GM19467 (cell line): ENCODE data around the gene REX1BD.
"Not testable (repeated sequence)": the region's sequence is repeated elsewhere in the genome, so short reads cannot be mapped to it uniquely, and the experiment has no call there.

Source experiments
- ATAC-seq: cut with Tn5 transposase; IDR thresholded peaks from one replicate; pipeline ENCODE4 v1.9.1; 2021; ENCODE audit warnings: mild to moderate bottlenecking, moderate library complexity; ENCODE audit not compliant: unreplicated experiment

REX1BD gene

GRCh38 chr19:18588611-18589379 is at the start of gene REX1BD:
Gene REX1BD (plus strand): TSS chr19:18588798. CDS start chr19:18588802, 4 bp downstream.
- ATAC-seq = peak; percentile 74

GRCh38 chr19:18539372-18539771 is 49.2 kb upstream of the REX1BD start:
- no peak for ATAC-seq

- not testable (repeated sequence) for ATAC-seq
Measured at GRCh38 chr19:18540200-18540599, 48.4 kb upstream of the REX1BD start.

GRCh38 chr19:18541258-18541991 is 47.2 kb upstream of the REX1BD start:
- ATAC-seq = no peak

GRCh38 chr19:18541992-18542940 is 46.3 kb upstream of the REX1BD start:
- ATAC-seq = no peak

- ATAC-seq = peak; percentile 92
Measured at GRCh38 chr19:18542941-18543813, 45.4 kb upstream of the REX1BD start, which contains the start of gene FKBP8. Gene FKBP8 (minus strand): TSS chr19:18543573. CDS start chr19:18541970, 1,603 bp downstream.

GRCh38 chr19:18543814-18544475 is 44.7 kb upstream of the REX1BD start:
- no peak for ATAC-seq

- no peak for ATAC-seq
Measured at GRCh38 chr19:18551631-18552030, 37.0 kb upstream of the REX1BD start.

- peak; percentile 88 for ATAC-seq
Measured at GRCh38 chr19:18557411-18558201, 31.0 kb upstream of the REX1BD start, which contains the start of gene KXD1. Gene KXD1 (plus strand): TSS chr19:18557870. CDS start chr19:18562057, 4,187 bp downstream.

- no peak for ATAC-seq
Measured at GRCh38 chr19:18558202-18558555, 30.4 kb upstream of the REX1BD start.

- no peak for ATAC-seq
Measured at GRCh38 chr19:18558604-18559003, 30.0 kb upstream of the REX1BD start.

GRCh38 chr19:18559685-18560084 is 28.9 kb upstream of the REX1BD start:
- no peak for ATAC-seq

- ATAC-seq = no peak
Measured at GRCh38 chr19:18562086-18562485, 26.5 kb upstream of the REX1BD start.

GRCh38 chr19:18566953-18567352 is 21.6 kb upstream of the REX1BD start:
- no peak for ATAC-seq

- ATAC-seq = no peak
Measured at GRCh38 chr19:18568367-18568766, 20.2 kb upstream of the REX1BD start.

- ATAC-seq = peak; percentile 87
Measured at GRCh38 chr19:18571564-18572344, 16.8 kb upstream of the REX1BD start, which contains the start of gene UBA52. Gene UBA52 (plus strand): TSS chr19:18571857. CDS start chr19:18573301, 1,444 bp downstream.

- no peak for ATAC-seq
Measured at GRCh38 chr19:18574691-18575291, 13.8 kb upstream of the REX1BD start.
